HepG2 (cell line): ENCODE measurements around the gene RPL26. TPM values are rescaled to one million over a fixed set of nuclear protein-coding genes. Genes with fewer than 3 reads are reported as not detected.
A peak's percentile ranks its signal among the peaks of the same experiment; 100 is the strongest.

ENCODE experiments used
- CAMTA2 ChIP-seq: sonication (generic); formaldehyde crosslinking; IDR thresholded peaks from 2 replicates; pipeline ENCODE4 v1.4.0; 2020; ENCODE audit warnings: mild to moderate bottlenecking, missing genetic modification reagents, borderline replicate concordance
- ESRRA ChIP-seq: sonication (generic); formaldehyde crosslinking; IDR thresholded peaks from 2 replicates; pipeline ENCODE4 v1.5.1; 2020; ENCODE audit warnings: mild to moderate bottlenecking, low read depth, missing genetic modification reagents
- NCOA5 ChIP-seq: sonication (generic); formaldehyde crosslinking; IDR thresholded peaks from 2 replicates; pipeline ENCODE4 v1.4.0; 2020; ENCODE audit warnings: missing genetic modification reagents
- SKI ChIP-seq: fragments of 450-650 bp; IDR thresholded peaks from one replicate; pipeline ENCODE4 v1.6.1; 2018; ENCODE audit warnings: mild to moderate bottlenecking; ENCODE audit not compliant: partially characterized antibody
- SMC3 ChIP-seq: IDR thresholded peaks from 2 replicates; pipeline ENCODE4 v1.6.1; 2011; ENCODE audit warnings: low read length, improper control_type of control experiment
- THAP9 ChIP-seq: sonication (generic); formaldehyde crosslinking; IDR thresholded peaks from 2 replicates; pipeline ENCODE4; 2020; ENCODE audit warnings: missing genetic modification reagents, mild to moderate bottlenecking, borderline replicate concordance
- TIGD3 ChIP-seq: sonication (generic); formaldehyde crosslinking; IDR thresholded peaks from 2 replicates; pipeline ENCODE4 v1.5.1; 2020; ENCODE audit warnings: mild to moderate bottlenecking, missing genetic modification reagents, borderline replicate concordance
- TRIM24 ChIP-seq: sonication (generic); formaldehyde crosslinking; IDR thresholded peaks from 2 replicates; pipeline ENCODE4 v1.8.0; 2022; ENCODE audit warnings: mild to moderate bottlenecking, missing genetic modification reagents
- ZNF207 ChIP-seq: fragments of 450-650 bp; IDR thresholded peaks from 2 replicates; pipeline ENCODE4 v1.6.1; 2016; ENCODE audit warnings: antibody characterized with exemption, borderline replicate concordance
- ZNF547 ChIP-seq: sonication (generic); formaldehyde crosslinking; IDR thresholded peaks from 2 replicates; pipeline ENCODE4 v1.5.1; 2020; ENCODE audit warnings: mild to moderate bottlenecking, missing genetic modification reagents
- ZNF609 ChIP-seq: sonication (generic); formaldehyde crosslinking; IDR thresholded peaks from 2 replicates; pipeline ENCODE4 v1.4.0; 2020; ENCODE audit warnings: mild to moderate bottlenecking, missing genetic modification reagents, borderline replicate concordance
- polyA plus RNA-seq, 8 experiments: library from polyadenylated mRNA; depleted of rRNA in 3 of 8; stranded (reverse) in 7 of 8; unstranded in 1 of 8; fragments of >200 nt; fragmentation: Illumina TruSeq in 4 of 8; extraction: Trizol in 4 of 8; gene quantifications; 2 replicates each; pipeline versions ENCODE4 v1.2.1 to v1.2.3, GENCODE V29; 2011 to 2016; ENCODE audit warnings: low read depth in 4 of 8, missing spikeins in 1 of 8, mixed read lengths in 1 of 8; ENCODE audit not compliant: insufficient read depth in 1 of 8
- total RNA-seq, 5 experiments: library from RNA; depleted of rRNA; stranded (reverse); fragments of >200 nt; fragmentation: Illumina TruSeq; extraction: Trizol; gene quantifications; 2 replicates each; pipeline ENCODE4 v1.2.3, GENCODE V29; 2016; ENCODE audit warnings: low read depth in 1 of 5
- TF ChIP-seq, protein P1 (sequence below): sonication (generic); formaldehyde crosslinking; IDR thresholded peaks from 2 replicates; pipeline ENCODE4 v1.9.0; 2022; ENCODE audit warnings: missing genetic modification reagents, mild to moderate bottlenecking, borderline replicate concordance
- TF ChIP-seq, protein P2 (sequence below): sonication (generic); formaldehyde crosslinking; IDR thresholded peaks from 2 replicates; pipeline ENCODE4 v1.5.0; 2020; ENCODE audit warnings: mild to moderate bottlenecking, missing genetic modification reagents

RPL26 gene
- total and polyA plus RNA-seq, 2 of the 13 experiments (the other 11 are each of a cell fraction or from before 2014, with no cell fraction given) = 2,817 to 3,529 TPM

DNA sequence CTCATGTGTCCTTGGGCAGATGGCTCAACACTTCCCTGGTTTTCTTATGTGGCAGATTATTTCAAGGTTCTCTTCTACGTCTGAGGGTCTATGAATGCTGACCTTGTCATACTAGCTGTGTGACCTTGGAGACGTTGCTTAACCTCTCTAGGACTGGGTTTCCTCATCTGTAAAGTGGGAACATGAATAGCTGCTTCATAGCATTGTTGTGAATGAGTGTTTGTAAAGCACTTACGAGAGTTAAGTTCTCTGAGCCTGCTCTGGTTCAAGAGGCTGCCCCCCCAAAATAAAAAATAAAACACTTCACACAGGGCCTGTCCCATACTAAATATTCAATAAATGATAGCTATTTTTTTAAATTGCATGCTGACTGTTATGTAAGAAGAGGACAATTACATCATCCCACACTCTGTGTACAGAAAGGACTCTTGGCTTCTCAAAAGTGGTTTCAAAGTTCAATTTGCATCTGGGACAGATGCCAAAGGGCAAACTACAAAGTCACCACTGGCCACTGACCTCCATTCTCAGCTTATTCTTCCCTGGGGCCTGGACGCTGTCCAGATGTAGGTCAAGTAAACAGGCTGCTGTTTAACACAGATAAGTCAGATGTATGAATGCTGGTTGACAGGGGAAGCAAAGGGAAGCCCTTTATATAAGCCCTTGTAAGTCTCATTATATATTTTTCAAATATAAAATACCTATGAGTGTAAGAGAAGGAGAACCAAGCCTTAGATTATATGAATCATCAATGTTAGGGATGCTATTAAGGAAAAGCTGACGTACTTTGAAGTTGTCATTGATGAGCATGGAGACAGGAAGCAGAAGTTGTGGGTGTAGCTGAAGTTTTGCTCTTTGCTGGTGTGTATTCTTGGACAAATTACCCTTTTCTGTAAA is 37.3 kb upstream of the RPL26 start (continued):
- no peak for TF ChIP-seq THAP9 (CRISPR knock-in tag)
- TF ChIP-seq, protein P1, sequence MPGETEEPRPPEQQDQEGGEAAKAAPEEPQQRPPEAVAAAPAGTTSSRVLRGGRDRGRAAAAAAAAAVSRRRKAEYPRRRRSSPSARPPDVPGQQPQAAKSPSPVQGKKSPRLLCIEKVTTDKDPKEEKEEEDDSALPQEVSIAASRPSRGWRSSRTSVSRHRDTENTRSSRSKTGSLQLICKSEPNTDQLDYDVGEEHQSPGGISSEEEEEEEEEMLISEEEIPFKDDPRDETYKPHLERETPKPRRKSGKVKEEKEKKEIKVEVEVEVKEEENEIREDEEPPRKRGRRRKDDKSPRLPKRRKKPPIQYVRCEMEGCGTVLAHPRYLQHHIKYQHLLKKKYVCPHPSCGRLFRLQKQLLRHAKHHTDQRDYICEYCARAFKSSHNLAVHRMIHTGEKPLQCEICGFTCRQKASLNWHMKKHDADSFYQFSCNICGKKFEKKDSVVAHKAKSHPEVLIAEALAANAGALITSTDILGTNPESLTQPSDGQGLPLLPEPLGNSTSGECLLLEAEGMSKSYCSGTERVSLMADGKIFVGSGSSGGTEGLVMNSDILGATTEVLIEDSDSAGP (CRISPR knock-in tag) = no peak
- TF ChIP-seq ZNF547 = no peak
- no peak for TF ChIP-seq ZNF207
- TF ChIP-seq, protein P2, sequence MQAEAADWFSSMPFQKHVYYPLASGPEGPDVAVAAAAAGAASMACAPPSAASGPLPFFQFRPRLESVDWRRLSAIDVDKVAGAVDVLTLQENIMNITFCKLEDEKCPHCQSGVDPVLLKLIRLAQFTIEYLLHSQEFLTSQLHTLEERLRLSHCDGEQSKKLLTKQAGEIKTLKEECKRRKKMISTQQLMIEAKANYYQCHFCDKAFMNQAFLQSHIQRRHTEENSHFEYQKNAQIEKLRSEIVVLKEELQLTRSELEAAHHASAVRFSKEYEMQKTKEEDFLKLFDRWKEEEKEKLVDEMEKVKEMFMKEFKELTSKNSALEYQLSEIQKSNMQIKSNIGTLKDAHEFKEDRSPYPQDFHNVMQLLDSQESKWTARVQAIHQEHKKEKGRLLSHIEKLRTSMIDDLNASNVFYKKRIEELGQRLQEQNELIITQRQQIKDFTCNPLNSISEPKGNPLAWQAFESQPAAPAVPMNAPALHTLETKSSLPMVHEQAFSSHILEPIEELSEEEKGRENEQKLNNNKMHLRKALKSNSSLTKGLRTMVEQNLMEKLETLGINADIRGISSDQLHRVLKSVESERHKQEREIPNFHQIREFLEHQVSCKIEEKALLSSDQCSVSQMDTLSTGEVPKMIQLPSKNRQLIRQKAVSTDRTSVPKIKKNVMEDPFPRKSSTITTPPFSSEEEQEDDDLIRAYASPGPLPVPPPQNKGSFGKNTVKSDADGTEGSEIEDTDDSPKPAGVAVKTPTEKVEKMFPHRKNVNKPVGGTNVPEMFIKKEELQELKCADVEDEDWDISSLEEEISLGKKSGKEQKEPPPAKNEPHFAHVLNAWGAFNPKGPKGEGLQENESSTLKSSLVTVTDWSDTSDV (CRISPR knock-in tag) = no peak
- peak; percentile 98 for TF ChIP-seq ESRRA (CRISPR knock-in tag)
- TF ChIP-seq ZNF609 (CRISPR knock-in tag) = peak; percentile 91
- peak; percentile 83; the same call in 1 of the 2 replicates for TF ChIP-seq TRIM24
- TF ChIP-seq NCOA5 = 0 out of 2 replicates have a peak, but pooled peaks have one; percentile 28
- TF ChIP-seq TIGD3 (CRISPR knock-in tag) = no peak
- peak; percentile 94 for TF ChIP-seq SKI
- no peak for TF ChIP-seq CAMTA2
- TF ChIP-seq SMC3 = peak; percentile 41; the same call in 1 of the 2 replicates
